Measurements from ENCODE around the gene TEAD4.
A peak's percentile ranks its signal among the peaks of the same experiment; 100 is the strongest.

Gene TEAD4

DNA sequence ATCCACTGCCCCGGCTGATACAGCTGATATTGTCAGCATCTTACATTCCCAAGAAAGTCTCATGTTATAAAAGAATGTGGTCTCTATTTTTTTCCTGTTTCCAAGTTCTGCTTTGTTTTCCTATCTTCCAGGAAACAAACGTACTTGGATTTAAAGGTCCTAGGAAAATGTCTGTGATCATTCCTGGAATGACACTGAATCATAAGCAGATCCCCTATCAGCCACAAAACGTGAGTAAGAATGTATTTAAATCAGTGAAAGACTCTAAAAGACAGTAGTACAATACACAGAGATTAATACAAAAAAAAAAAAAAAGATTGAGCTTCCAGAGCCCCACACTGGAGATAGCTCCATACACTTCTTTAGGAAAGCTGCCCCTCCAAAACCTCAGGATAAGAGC lies 21.7 kb upstream of the TEAD4 start:
- peaks cover 4 to 44% of the 10 kb centered on the region in 2 donors for H3K36me3 ChIP-seq (ENCODE audit: control insufficient read depth in 1 of 2, insufficient read depth in 2 of 2, low read length in 2 of 2)
- H3K9ac ChIP-seq (ENCODE audit: low read depth in 1 of 2, low read length in 2 of 2), result no peak overlapping the region
- no peaks in the 10 kb centered on the region for H3K9me3 ChIP-seq (ENCODE audit: control insufficient read depth in 1 of 2, low read length in 2 of 2)
- no peaks in the 10 kb centered on the region for H3K27me3 ChIP-seq (ENCODE audit: control insufficient read depth in 1 of 2, insufficient read depth in 2 of 2, low read length in 2 of 2)
- no peak overlapping the region for H3K27ac ChIP-seq (ENCODE audit: low read depth, low read length)
- H3K4me3 ChIP-seq (ENCODE audit: low read depth in 1 of 2, low read length in 2 of 2), result no peak overlapping the region
- no peaks in the 10 kb centered on the region for H3K4me1 ChIP-seq (ENCODE audit: control insufficient read depth in 1 of 2, insufficient read depth in 2 of 2, low read length in 2 of 2)

DNA sequence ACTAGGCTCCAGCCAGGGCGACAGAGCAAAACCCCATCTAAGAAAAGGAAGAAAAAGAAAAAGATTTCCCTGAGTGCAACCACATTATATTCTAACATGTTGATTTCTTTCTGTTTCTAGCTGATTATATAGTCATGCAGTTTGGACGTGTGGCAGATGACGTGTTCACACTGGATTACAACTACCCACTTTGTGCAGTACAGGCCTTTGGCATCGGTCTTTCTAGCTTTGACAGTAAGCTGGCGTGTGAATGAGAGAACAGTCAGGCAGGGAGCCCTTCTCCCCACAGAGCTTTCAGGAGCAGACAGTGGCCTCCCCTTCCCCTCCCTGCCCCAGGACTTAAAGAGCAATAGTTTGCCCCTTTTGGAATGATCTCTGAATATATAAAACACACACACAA lies 20.0 kb upstream of the TEAD4 start:
- Histone ChIP-seq H3K27me3 (ENCODE audit: control insufficient read depth in 1 of 2, insufficient read depth in 2 of 2, low read length in 2 of 2) (no peaks in the 10 kb centered on the region), H3K36me3 (ENCODE audit: control insufficient read depth in 1 of 2, insufficient read depth in 2 of 2, low read length in 2 of 2) (peaks cover 4 to 37% of the 10 kb centered on the region in 2 donors), H3K27ac (ENCODE audit: low read depth, low read length) (no peak overlapping the region), H3K9ac (ENCODE audit: low read depth in 1 of 2, low read length in 2 of 2) (no peak overlapping the region), H3K4me1 (ENCODE audit: control insufficient read depth in 1 of 2, insufficient read depth in 2 of 2, low read length in 2 of 2) (no peaks in the 10 kb centered on the region), H3K9me3 (ENCODE audit: control insufficient read depth in 1 of 2, low read length in 2 of 2) (no peaks in the 10 kb centered on the region), H3K4me3 (ENCODE audit: low read depth in 1 of 2, low read length in 2 of 2) (no peak overlapping the region)

DNA sequence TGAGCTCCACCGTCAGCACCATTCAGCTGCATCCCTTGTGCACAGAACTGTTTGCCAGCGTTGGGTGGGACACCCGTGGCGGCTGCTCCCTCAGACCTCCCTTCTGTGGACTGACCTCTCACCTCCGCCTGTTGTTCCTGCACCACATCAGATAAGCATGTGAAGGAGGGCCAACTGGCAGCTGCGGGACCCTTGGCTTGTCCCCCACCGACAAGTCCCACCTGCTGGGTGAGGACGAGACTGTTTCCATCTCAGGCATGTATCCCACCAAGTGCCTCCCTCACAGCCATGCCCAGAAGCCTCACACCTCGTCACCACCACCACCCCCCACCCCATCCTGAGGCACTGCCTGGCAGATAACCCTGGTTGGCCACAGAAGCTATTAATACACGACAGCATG lies 18.6 kb upstream of the TEAD4 start:
- no peak overlapping the region for H3K4me3 ChIP-seq (ENCODE audit: low read depth in 1 of 2, low read length in 2 of 2)
- no peaks in the 10 kb centered on the region for H3K9me3 ChIP-seq (ENCODE audit: control insufficient read depth in 1 of 2, low read length in 2 of 2)
- H3K27ac ChIP-seq (ENCODE audit: low read depth, low read length), result no peak overlapping the region
- H3K4me1 ChIP-seq (ENCODE audit: control insufficient read depth in 1 of 2, insufficient read depth in 2 of 2, low read length in 2 of 2), result no peaks in the 10 kb centered on the region
- H3K36me3 ChIP-seq (ENCODE audit: control insufficient read depth in 1 of 2, insufficient read depth in 2 of 2, low read length in 2 of 2), result peaks cover 4 to 25% of the 10 kb centered on the region in 2 donors
- H3K9ac ChIP-seq (ENCODE audit: low read depth in 1 of 2, low read length in 2 of 2), result no peak overlapping the region
- no peaks in the 10 kb centered on the region for H3K27me3 ChIP-seq (ENCODE audit: control insufficient read depth in 1 of 2, insufficient read depth in 2 of 2, low read length in 2 of 2)

DNA sequence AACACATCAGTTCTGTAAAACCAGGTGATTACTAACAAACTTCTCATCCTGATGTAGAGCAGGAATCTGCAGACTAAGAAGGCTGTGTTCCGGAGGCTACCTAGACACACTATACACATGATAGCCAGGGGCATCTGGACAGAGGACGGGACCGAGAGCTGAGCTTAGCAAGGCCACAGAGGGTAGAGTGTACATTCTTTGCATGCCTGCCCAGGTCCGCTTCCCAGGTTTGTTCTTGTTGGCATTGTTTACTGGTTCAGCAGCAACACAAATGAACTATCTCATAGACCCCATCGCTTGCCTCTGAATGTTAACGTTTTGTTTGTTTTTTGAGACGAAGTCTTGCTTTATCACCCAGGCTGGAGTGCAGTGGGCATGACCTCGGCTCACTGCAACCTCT lies 17.7 kb upstream of the TEAD4 start:
- Histone ChIP-seq H3K27ac (ENCODE audit: low read depth, low read length) (no peak overlapping the region), H3K4me1 (ENCODE audit: control insufficient read depth in 1 of 2, insufficient read depth in 2 of 2, low read length in 2 of 2) (no peaks in the 10 kb centered on the region), H3K9me3 (ENCODE audit: control insufficient read depth in 1 of 2, low read length in 2 of 2) (no peaks in the 10 kb centered on the region), H3K36me3 (ENCODE audit: control insufficient read depth in 1 of 2, insufficient read depth in 2 of 2, low read length in 2 of 2) (peaks cover 4 to 25% of the 10 kb centered on the region in 2 donors), H3K27me3 (ENCODE audit: control insufficient read depth in 1 of 2, insufficient read depth in 2 of 2, low read length in 2 of 2) (no peaks in the 10 kb centered on the region), H3K4me3 (ENCODE audit: low read depth in 1 of 2, low read length in 2 of 2) (no peak overlapping the region), H3K9ac (ENCODE audit: low read depth in 1 of 2, low read length in 2 of 2) (no peak overlapping the region)

DNA sequence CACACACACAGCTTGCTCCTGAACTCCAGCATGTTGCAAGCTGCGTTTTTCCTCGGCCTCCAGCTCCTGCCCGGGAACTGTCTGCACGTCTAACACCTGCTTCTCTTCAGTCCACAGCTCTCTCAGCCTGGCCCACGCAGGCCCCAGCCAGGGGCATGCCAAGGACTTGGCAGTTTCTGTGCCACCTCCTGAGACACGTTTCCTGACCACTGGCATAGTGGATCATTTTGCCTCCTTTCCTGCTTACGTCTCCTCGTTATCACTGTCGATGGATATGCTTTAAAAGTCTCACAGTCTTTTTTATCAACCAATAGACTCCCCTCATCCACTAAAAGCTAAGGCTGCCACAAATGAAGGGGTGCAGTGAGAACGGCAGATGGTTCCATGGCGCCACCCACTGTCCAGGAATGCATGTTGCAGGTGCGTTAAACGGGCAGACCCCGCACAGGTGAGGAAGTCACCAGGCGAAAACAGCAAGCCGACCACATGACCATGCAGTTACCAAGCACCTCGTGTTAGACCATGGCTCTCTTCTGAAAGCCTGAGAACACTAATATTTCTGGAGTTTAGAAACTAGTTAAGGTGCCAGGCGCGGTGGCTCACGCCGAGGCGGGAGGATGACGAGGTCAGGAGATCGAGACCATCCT lies 14.7 kb upstream of the TEAD4 start:
- Histone ChIP-seq H3K36me3 (ENCODE audit: control insufficient read depth in 1 of 2, insufficient read depth in 2 of 2, low read length in 2 of 2) (peaks cover 0 to 11% of the 10 kb centered on the region in 2 donors), H3K27me3 (ENCODE audit: control insufficient read depth in 1 of 2, insufficient read depth in 2 of 2, low read length in 2 of 2) (no peaks in the 10 kb centered on the region), H3K9me3 (ENCODE audit: control insufficient read depth in 1 of 2, low read length in 2 of 2) (no peaks in the 10 kb centered on the region), H3K9ac (ENCODE audit: low read depth in 1 of 2, low read length in 2 of 2) (no peak overlapping the region), H3K4me3 (ENCODE audit: low read depth in 1 of 2, low read length in 2 of 2) (peak overlapping the region in 1 of 2 donors; percentile 61), H3K4me1 (ENCODE audit: control insufficient read depth in 1 of 2, insufficient read depth in 2 of 2, low read length in 2 of 2) (no peaks in the 10 kb centered on the region), H3K27ac (ENCODE audit: low read depth, low read length) (no peak overlapping the region)

DNA sequence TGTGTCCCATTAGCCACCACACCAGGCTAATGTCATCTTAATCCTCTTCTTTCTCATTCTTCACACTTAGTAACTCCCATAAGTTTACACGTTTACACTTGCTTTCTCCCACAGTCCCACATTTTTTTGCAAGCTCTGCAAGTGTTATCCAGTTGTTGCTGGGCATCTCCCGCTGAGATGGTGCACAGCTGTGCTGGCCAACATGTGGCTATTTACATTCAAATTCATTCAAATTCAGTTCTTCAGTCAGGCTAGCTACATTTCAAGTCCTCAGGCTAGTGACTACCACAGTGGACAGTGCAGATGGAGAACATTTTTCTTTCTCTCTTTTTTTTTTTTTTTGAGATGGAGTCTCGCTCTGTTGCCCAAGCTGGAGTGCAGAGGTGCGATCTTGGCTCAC lies 9.8 kb upstream of the TEAD4 start:
- Histone ChIP-seq H3K36me3 (ENCODE audit: control insufficient read depth in 1 of 2, insufficient read depth in 2 of 2, low read length in 2 of 2) (no peaks in the 10 kb centered on the region), H3K4me3 (ENCODE audit: low read depth in 1 of 2, low read length in 2 of 2) (no peak overlapping the region), H3K27ac (ENCODE audit: low read depth, low read length) (no peak overlapping the region), H3K9me3 (ENCODE audit: control insufficient read depth in 1 of 2, low read length in 2 of 2) (no peaks in the 10 kb centered on the region), H3K4me1 (ENCODE audit: control insufficient read depth in 1 of 2, insufficient read depth in 2 of 2, low read length in 2 of 2) (no peaks in the 10 kb centered on the region), H3K9ac (ENCODE audit: low read depth in 1 of 2, low read length in 2 of 2) (no peak overlapping the region), H3K27me3 (ENCODE audit: control insufficient read depth in 1 of 2, insufficient read depth in 2 of 2, low read length in 2 of 2) (no peaks in the 10 kb centered on the region)

DNA sequence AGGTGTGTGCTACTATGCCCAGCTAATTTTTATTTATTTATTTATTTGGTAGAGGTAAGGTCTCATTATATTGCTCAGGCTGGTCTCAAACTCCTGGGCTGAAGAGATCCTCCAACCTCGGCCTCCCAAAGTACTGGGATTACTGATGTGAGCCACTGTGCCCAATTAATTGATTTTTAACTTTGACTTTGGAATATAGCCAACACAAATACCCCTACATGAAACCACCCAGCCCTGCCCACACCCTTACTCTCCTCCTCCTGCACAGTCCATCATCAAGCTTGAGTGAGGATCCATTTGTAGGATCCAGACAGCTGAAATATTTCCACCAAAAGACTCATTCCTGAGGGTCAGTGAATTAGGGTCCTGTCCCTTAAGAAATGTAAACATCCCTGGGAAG lies 3.3 kb upstream of the TEAD4 start:
- no peak overlapping the region for H3K4me3 ChIP-seq (ENCODE audit: low read depth in 1 of 2, low read length in 2 of 2)
- H3K27ac ChIP-seq (ENCODE audit: low read depth, low read length), result no peak overlapping the region
- peaks cover 0 to 6% of the 10 kb centered on the region in 2 donors for H3K27me3 ChIP-seq (ENCODE audit: control insufficient read depth in 1 of 2, insufficient read depth in 2 of 2, low read length in 2 of 2)
- no peak overlapping the region for H3K9ac ChIP-seq (ENCODE audit: low read depth in 1 of 2, low read length in 2 of 2)
- no peaks in the 10 kb centered on the region for H3K9me3 ChIP-seq (ENCODE audit: control insufficient read depth in 1 of 2, low read length in 2 of 2)
- H3K36me3 ChIP-seq (ENCODE audit: control insufficient read depth in 1 of 2, insufficient read depth in 2 of 2, low read length in 2 of 2), result no peaks in the 10 kb centered on the region
- H3K4me1 ChIP-seq (ENCODE audit: control insufficient read depth in 1 of 2, insufficient read depth in 2 of 2, low read length in 2 of 2), result peaks cover 6 to 22% of the 10 kb centered on the region in 2 donors

DNA sequence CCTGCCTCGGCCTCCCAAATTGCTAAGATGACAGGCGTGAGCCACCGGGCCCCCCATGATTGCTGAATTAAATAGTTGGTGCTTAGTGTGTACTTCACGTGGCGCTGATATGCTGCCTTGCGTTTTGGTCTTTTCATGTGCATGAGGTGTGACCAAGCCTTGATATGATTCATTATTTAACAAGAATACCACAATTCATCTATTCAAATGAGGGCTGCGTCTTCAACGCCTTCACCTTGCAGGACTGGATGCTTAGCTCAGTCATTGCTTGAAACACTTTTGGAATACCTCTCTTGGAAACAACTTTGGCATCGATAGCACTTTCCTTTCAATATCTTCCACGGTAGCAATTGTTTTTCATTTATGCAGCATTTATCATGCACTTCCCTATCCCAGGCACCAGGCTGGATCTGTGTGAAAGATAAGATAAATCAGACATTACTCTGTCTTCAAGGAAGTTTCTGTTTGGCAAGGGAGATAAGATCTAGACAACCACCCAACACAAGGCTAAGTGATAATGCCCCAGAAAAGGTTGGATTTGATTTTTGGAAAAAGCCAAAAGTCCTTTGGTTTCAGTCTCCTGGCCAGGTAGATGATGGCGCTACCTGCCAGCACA lies 1.3 kb upstream of the TEAD4 start:
- H3K27ac ChIP-seq (ENCODE audit: low read depth, low read length), result no peak overlapping the region
- peaks cover 10 to 26% of the 10 kb centered on the region in 2 donors for H3K4me1 ChIP-seq (ENCODE audit: control insufficient read depth in 1 of 2, insufficient read depth in 2 of 2, low read length in 2 of 2)
- peak overlapping the region in 1 of 2 donors; percentile 63 for H3K9ac ChIP-seq (ENCODE audit: low read depth in 1 of 2, low read length in 2 of 2)
- H3K36me3 ChIP-seq (ENCODE audit: control insufficient read depth in 1 of 2, insufficient read depth in 2 of 2, low read length in 2 of 2), result no peaks in the 10 kb centered on the region
- H3K27me3 ChIP-seq (ENCODE audit: control insufficient read depth in 1 of 2, insufficient read depth in 2 of 2, low read length in 2 of 2), result peaks cover 0 to 6% of the 10 kb centered on the region in 2 donors
- peak overlapping the region; percentile 65 to 73 for H3K4me3 ChIP-seq (ENCODE audit: low read depth in 1 of 2, low read length in 2 of 2)
- no peaks in the 10 kb centered on the region for H3K9me3 ChIP-seq (ENCODE audit: control insufficient read depth in 1 of 2, low read length in 2 of 2)

DNA sequence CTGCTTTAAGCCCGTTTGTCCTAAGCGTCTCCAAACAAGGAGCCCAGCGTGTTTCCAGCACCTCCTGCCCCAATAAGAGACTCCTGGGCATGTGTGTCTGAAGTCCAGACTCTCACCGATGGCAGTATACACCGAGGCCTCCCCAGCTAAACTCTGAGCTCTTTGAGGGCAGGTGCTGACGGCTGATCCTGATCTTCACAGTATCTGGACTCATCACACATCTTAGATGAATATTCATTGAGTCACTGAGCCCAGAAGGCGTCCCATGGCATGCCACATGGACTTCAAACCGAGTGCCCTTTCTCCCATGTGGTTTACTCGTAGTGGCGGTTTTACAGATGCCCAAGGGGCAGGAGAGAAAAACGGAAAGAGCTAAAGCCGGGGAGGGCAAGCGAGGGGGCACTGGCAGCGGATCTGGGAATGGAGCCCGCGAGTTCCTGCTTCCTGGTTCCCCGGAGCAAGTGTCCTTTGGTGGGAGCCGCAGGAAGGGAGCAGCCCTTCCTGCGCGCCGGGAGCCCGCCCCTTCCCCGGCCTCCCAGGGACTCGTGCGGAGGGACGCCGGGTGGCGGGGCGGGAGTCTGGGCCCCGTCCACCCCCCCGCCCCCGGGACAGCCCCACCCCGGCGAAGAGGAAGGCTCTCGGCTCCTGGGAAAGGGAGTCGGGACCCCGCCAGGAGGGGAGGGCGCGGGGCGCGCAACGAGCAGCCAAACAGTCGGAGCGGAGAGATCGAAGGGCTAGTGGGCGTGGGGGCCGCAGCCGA lies 585 bp upstream of the TEAD4 start:
- Histone ChIP-seq H3K9ac (ENCODE audit: low read depth in 1 of 2, low read length in 2 of 2) (peak overlapping the region in 1 of 2 donors; percentile 63), H3K27me3 (ENCODE audit: control insufficient read depth in 1 of 2, insufficient read depth in 2 of 2, low read length in 2 of 2) (peaks cover 0 to 6% of the 10 kb centered on the region in 2 donors), H3K4me3 (ENCODE audit: low read depth in 1 of 2, low read length in 2 of 2) (peak overlapping the region; percentile 65 to 73), H3K36me3 (ENCODE audit: control insufficient read depth in 1 of 2, insufficient read depth in 2 of 2, low read length in 2 of 2) (no peaks in the 10 kb centered on the region), H3K9me3 (ENCODE audit: control insufficient read depth in 1 of 2, low read length in 2 of 2) (no peaks in the 10 kb centered on the region), H3K4me1 (ENCODE audit: control insufficient read depth in 1 of 2, insufficient read depth in 2 of 2, low read length in 2 of 2) (peaks cover 17 to 30% of the 10 kb centered on the region in 2 donors), H3K27ac (ENCODE audit: low read depth, low read length) (peak overlapping the region; percentile 55)
